HEK293 (cell line): ENCODE measurements around the gene KCND2.

Source experiments
- CTCF ChIP-seq: fragments of 450-650 bp; formaldehyde crosslinking; IDR thresholded peaks from 2 replicates; pipeline ENCODE4 v1.5.1; 2016; ENCODE audit warnings: missing biosample characterization, missing genetic modification characterization
- ELK4 ChIP-seq: IDR thresholded peaks from 2 replicates; pipeline ENCODE4 v1.6.1; 2011; ENCODE audit warnings: mild to moderate bottlenecking, low read depth, low read length, borderline replicate concordance
- MYNN ChIP-seq: fragments of 450-650 bp; formaldehyde crosslinking; IDR thresholded peaks from 2 replicates; pipeline ENCODE4 v1.5.1; 2016; ENCODE audit warnings: missing biosample characterization, missing genetic modification characterization, borderline replicate concordance
- ZBTB1 ChIP-seq: fragments of 450-650 bp; formaldehyde crosslinking; IDR thresholded peaks from 2 replicates; pipeline ENCODE4 v1.5.1; 2016; ENCODE audit warnings: missing biosample characterization, missing genetic modification characterization
- ZBTB11 ChIP-seq: fragments of 450-650 bp; formaldehyde crosslinking; conservative IDR thresholded peaks from 2 replicates; pipeline ENCODE4 v1.5.1; 2016; ENCODE audit warnings: low read depth, missing biosample characterization, missing genetic modification characterization
- ZFP41 ChIP-seq: fragments of 450-650 bp; formaldehyde crosslinking; IDR thresholded peaks from 2 replicates; pipeline ENCODE4 v1.5.1; 2016; ENCODE audit warnings: missing biosample characterization, missing genetic modification characterization, borderline replicate concordance
- ZNF274 ChIP-seq, 2 experiments: fragments of 200-500 bp in 1 of 2; fragments of 450-650 bp in 1 of 2; sonication (Bioruptor generic) in 1 of 2; formaldehyde crosslinking in 1 of 2; IDR thresholded peaks; 2 replicates each; pipeline versions ENCODE4 v1.5.1 to v1.6.1; 2014 to 2016; ENCODE audit warnings: borderline replicate concordance in 1 of 2, inconsistent platforms in 1 of 2, low read length in 1 of 2, missing biosample characterization in 1 of 2, missing genetic modification characterization in 1 of 2
- ZNF426 ChIP-seq: fragments of 450-650 bp; formaldehyde crosslinking; IDR thresholded peaks from 2 replicates; pipeline ENCODE4 v1.5.1; 2017; ENCODE audit warnings: missing biosample characterization, missing genetic modification characterization, mild to moderate bottlenecking, inconsistent platforms, moderate library complexity
- ZNF501 ChIP-seq: fragments of 450-650 bp; formaldehyde crosslinking; IDR thresholded peaks from 2 replicates; pipeline ENCODE4 v1.5.1; 2016; ENCODE audit warnings: missing biosample characterization, missing genetic modification characterization
- ZSCAN18 ChIP-seq: fragments of 450-650 bp; formaldehyde crosslinking; IDR thresholded peaks from 2 replicates; pipeline ENCODE4 v1.5.1; 2016; ENCODE audit warnings: missing biosample characterization, missing genetic modification characterization
- ZSCAN4 ChIP-seq: fragments of 450-650 bp; formaldehyde crosslinking; IDR thresholded peaks from 2 replicates; pipeline ENCODE4 v1.5.1; 2017; ENCODE audit warnings: missing biosample characterization, missing genetic modification characterization

GRCh38 chr7:120554960-120555571 lies 282.1 kb downstream of the KCND2 start:
- TF ChIP-seq ZBTB1 (tag by site-specific recombination) (no peak), CTCF (tag by site-specific recombination) (peak; percentile 17; the same call in 1 of the 2 replicates), ELK4 (no peak), ZFP41 (tag by site-specific recombination) (no peak), ZNF274 (IDR thresholded peaks at IDR 0.05; ENCODE audit: low read length) (no peak), ZNF274 (tag by site-specific recombination; IDR thresholded peaks at IDR 0.05; ENCODE audit: borderline replicate concordance) (no peak), ZSCAN18 (tag by site-specific recombination) (no peak), ZBTB11 (no peak), MYNN (tag by site-specific recombination) (no peak), ZNF501 (tag by site-specific recombination) (no peak), ZSCAN4 (tag by site-specific recombination) (no peak), ZNF426 (tag by site-specific recombination) (no peak)
